Left lung (tissue), 10 donors: ENCODE data around the gene TMEM151B. TPM values are rescaled to one million over a fixed set of nuclear protein-coding genes. Genes with fewer than 3 reads are reported as not detected.

Experiments used
- ATAC-seq: fragments of 200-7000 bp; cut with Tn5 transposase; one replicate; pipeline ENCODE4 v1.9.1; 2020; ENCODE audit warnings: moderate library complexity
- DNase-seq, 4 donors: peaks; one replicate each; pipeline ENCODE4 v3.0.0-alpha.2; 2013 to 2020
- H3K27ac ChIP-seq, 2 donors: fragments of 200-600 bp; sonication (generic) in 1 of 2; one replicate each; pipeline versions ENCODE4 v1.5.0 to v1.8.0; 2020 to 2021
- H3K27me3 ChIP-seq, 2 donors: fragments of 200-600 bp; sonication (generic) in 1 of 2; one replicate each; pipeline versions ENCODE4 v1.5.0 to v1.8.0; 2020 to 2021
- H3K36me3 ChIP-seq, 2 donors: fragments of 200-600 bp; sonication (generic) in 1 of 2; one replicate each; pipeline versions ENCODE4 v1.5.0 to v1.8.0; 2020 to 2021
- H3K4me1 ChIP-seq, 2 donors: fragments of 200-600 bp; one replicate each; pipeline ENCODE4 v1.8.0; 2021
- H3K4me3 ChIP-seq, 2 donors: fragments of 200-600 bp; sonication (generic) in 1 of 2; one replicate each; pipeline versions ENCODE4 v1.5.0 to v1.8.0; 2020 to 2021; ENCODE audit warnings: mild to moderate bottlenecking in 1 of 2
- H3K9me3 ChIP-seq, 2 donors: fragments of 200-600 bp; sonication (generic) in 1 of 2; one replicate each; pipeline versions ENCODE4 v1.5.0 to v1.8.0; 2020 to 2021
- intact Hi-C, 2 donors: fragments of 100-400 bp; cut with DNase I; formaldehyde crosslinking; loops; one replicate each; pipeline versions ENCODE4 v1.11.2 to v1.14.2; 2022
- polyA plus RNA-seq, 6 donors: library from polyadenylated mRNA; unstranded; fragments of 120-200 nt; gene quantifications; one replicate each; pipeline ENCODE4 v1.2.1, GENCODE V29; 2013; ENCODE audit not compliant: insufficient read length in 6 of 6
- total RNA-seq, 2 donors: library from RNA; stranded (reverse); fragmentation: NEBNext Ultra II Directional; extraction: Animal tissue kit (Norgen Biotek cat#: 25700); gene quantifications; one replicate each; pipeline ENCODE4 v1.2.1, GENCODE V29; 2021
- TF ChIP-seq, protein P1 (sequence below), 2 donors: fragments of 200-600 bp; sonication (generic) in 1 of 2; IDR thresholded peaks; one replicate each; pipeline versions ENCODE4 v1.5.0 to v1.8.0; 2021; ENCODE audit warnings: antibody characterized with exemption in 2 of 2
- donor health status: DM: no; HTN: yes; CAD: no.
- donor health status: DM: no; HTN: no; CAD: no.

TMEM151B gene
- total and polyA plus RNA-seq, 8 donors = 0.70 to 1.2 (median 0.87) TPM; not detected in 2

DNA sequence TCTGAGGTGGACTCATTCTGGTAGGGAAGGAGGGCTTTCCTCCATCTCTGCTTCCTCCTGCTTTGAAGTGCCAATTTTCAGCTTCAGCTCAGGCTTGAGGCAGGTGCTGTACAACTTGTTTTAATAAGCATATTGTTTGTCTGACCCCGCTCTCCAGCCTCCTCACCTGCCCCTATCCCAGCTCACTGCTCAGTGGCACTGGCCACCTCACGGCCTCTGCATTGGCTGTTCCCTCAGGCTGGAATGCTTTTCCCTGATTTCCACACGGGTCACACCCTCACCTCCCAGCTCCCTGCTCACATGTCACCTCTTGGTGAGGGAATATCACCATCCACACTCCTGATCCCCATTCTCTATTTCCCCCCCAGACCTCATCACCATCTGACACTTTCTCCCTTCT, 28.6 kb downstream of the TMEM151B start:
- Histone ChIP-seq H3K27me3 (peaks cover 33 to 51% of the 10 kb centered on the region in 2 donors), H3K36me3 (peaks cover 0 to 40% of the 10 kb centered on the region in 2 donors), H3K4me1 (peaks cover 8 to 15% of the 10 kb centered on the region in 2 donors), H3K4me3 (no peak overlapping the region), H3K9me3 (no peaks in the 10 kb centered on the region), H3K27ac (no peak overlapping the region)
- no peak for DNase-seq
- intact Hi-C loops = no loop called here
- TF ChIP-seq, protein P1, sequence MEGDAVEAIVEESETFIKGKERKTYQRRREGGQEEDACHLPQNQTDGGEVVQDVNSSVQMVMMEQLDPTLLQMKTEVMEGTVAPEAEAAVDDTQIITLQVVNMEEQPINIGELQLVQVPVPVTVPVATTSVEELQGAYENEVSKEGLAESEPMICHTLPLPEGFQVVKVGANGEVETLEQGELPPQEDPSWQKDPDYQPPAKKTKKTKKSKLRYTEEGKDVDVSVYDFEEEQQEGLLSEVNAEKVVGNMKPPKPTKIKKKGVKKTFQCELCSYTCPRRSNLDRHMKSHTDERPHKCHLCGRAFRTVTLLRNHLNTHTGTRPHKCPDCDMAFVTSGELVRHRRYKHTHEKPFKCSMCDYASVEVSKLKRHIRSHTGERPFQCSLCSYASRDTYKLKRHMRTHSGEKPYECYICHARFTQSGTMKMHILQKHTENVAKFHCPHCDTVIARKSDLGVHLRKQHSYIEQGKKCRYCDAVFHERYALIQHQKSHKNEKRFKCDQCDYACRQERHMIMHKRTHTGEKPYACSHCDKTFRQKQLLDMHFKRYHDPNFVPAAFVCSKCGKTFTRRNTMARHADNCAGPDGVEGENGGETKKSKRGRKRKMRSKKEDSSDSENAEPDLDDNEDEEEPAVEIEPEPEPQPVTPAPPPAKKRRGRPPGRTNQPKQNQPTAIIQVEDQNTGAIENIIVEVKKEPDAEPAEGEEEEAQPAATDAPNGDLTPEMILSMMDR (IDR thresholded peaks at IDR 0.05) = no peak
- no peak for ATAC-seq

DNA sequence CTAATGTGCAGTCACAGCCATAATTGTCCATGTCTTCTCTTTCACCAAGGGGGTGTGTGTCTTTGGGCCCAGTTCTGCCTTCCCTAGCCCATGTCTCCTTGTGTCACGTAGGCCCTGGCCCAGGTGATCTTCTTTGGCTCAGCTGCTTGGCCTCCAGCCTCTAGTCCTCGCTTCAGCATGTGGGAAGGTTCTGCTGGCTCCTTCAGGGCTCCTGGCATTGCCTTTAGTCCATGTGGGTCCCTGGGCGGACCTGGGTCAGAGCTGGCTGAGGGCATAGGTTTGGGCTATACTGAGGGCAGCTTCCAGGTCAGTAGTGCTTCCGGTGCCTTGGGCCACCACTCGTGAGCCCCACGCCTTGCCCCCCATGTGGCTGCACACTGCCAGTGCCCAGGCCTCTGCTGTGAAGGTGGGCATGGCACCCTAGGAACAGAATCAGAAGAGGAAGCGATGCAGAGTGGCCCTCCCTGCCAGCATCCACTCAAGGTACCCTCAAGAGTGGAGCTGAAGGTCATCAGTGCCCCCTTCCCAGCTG, 30.1 kb downstream of the TMEM151B start:
- Histone ChIP-seq H3K36me3 (peaks cover 0 to 55% of the 10 kb centered on the region in 2 donors), H3K27ac (no peak overlapping the region), H3K4me1 (peaks cover 8 to 15% of the 10 kb centered on the region in 2 donors), H3K9me3 (no peaks in the 10 kb centered on the region), H3K27me3 (peaks cover 27 to 36% of the 10 kb centered on the region in 2 donors), H3K4me3 (no peak overlapping the region)
- intact Hi-C loops = no loop called here
- DNase-seq = no peak
- TF ChIP-seq, protein P1 (IDR thresholded peaks at IDR 0.05) = no peak
- no peak for ATAC-seq

DNA sequence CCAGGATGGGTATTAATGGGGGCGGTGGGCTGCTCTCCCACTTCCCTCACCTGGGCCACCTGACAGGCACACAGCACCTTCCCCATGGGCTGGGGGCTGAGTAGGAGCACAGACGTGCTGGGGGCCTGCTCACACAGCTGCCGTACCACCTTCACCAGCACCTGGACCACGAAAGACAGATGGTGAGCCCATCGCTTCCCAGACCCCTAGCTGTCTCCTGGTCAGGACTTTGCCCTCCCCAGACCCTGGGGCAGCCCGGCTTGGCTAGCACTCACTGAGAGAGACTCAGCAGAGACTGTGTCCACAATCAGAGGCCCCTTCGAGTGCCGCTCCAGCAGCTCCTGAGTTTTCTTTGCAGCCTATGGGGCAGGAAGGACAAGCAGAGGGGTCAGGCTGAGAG, 30.9 kb downstream of the TMEM151B start:
- intact Hi-C loops = no loop called here
- DNase-seq = no peak
- Histone ChIP-seq H3K27me3 (peaks cover 23 to 29% of the 10 kb centered on the region in 2 donors), H3K27ac (no peak overlapping the region), H3K9me3 (no peaks in the 10 kb centered on the region), H3K4me1 (peaks cover 8 to 15% of the 10 kb centered on the region in 2 donors), H3K36me3 (peaks cover 0 to 62% of the 10 kb centered on the region in 2 donors), H3K4me3 (no peak overlapping the region)
- ATAC-seq = no peak
- TF ChIP-seq, protein P1 (IDR thresholded peaks at IDR 0.05) = no peak

DNA sequence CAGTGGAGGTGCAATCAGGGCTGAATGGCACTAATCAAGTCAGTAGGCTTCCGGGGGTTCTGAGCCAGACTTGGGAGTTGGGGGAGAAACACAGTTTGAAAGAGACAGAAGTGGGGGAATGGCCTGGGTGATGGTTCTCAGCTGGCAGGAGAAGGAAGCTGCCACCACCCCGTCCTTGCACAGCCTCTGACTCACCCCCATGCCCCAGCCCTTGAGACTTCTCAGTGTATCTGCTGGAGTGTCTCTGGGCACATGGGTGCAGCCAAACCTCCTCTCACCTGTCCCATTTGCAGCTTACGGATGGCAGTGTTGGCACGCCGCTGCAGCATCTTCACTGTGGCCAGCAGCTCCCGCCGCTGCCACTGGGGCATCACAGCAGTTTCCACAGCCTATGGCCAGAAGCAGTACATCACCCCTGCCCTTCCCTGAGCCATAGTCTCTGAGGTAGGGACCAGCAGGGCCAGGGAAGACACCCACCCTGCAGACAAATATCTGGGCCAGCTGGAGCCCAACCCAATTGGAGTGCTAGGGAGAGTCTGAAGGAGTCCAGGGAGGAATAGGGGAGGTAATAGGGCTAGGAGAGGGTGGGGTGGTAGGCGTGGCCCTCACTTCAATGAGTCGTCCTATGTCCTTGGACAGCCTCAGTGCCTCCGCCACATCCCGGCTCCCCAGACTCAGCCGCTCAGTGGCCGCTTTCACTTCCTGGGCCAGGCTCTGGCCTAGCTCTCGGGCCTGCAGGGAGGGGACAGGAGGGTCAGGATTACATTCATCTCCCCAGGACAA, 31.7 kb downstream of the TMEM151B start:
- Histone ChIP-seq H3K27ac (no peak overlapping the region), H3K36me3 (peaks cover 0 to 71% of the 10 kb centered on the region in 2 donors), H3K4me3 (no peak overlapping the region), H3K27me3 (peaks cover 14 to 20% of the 10 kb centered on the region in 2 donors), H3K4me1 (peaks cover 8 to 13% of the 10 kb centered on the region in 2 donors), H3K9me3 (no peaks in the 10 kb centered on the region)
- no peak for ATAC-seq
- DNase-seq = no peak
- TF ChIP-seq, protein P1 (IDR thresholded peaks at IDR 0.05) = no peak
- intact Hi-C loops = no loop called here

DNA sequence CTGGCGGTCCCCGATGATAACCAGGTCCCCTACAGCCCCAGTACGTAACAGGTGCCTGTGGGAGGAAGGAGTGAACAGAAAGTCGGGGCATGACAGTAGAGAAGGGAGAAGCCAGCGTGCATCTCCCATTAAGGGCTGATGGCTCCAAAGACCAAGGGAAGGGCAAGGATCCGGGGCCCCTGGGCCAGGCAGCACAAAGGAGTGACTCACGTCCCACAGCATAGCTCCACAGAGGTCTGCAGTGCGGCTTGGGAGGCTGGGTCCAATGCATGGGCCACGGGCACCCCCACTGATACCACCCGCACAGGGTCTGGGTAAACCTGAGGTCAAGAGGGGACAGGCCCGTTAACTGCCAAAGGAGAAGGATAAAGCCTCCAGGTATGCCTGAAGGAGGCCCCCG, 32.6 kb downstream of the TMEM151B start:
- H3K9me3 ChIP-seq = no peaks in the 10 kb centered on the region
- peaks cover 0 to 5% of the 10 kb centered on the region in 2 donors for H3K4me1 ChIP-seq
- TF ChIP-seq, protein P1 (IDR thresholded peaks at IDR 0.05) = no peak
- H3K27ac ChIP-seq = no peak overlapping the region
- no peak overlapping the region for H3K4me3 ChIP-seq
- intact Hi-C loops = no loop called here
- no peak for DNase-seq
- H3K27me3 ChIP-seq = peaks cover 5 to 11% of the 10 kb centered on the region in 2 donors
- peaks cover 0 to 80% of the 10 kb centered on the region in 2 donors for H3K36me3 ChIP-seq
- ATAC-seq = no peak
